Glomerular endothelial cell (primary cell): ENCODE measurements around the gene FSIP1. TPM values are rescaled to one million over a fixed set of nuclear protein-coding genes. Genes with fewer than 3 reads are reported as not detected.

Experiments used
- DNase-seq: peaks from one replicate; pipeline ENCODE4 v3.0.0-alpha.2; 2011; ENCODE audit warnings: low read depth, low spot score; ENCODE audit errors: extremely low read depth
- total RNA-seq: library from RNA; depleted of rRNA; stranded (reverse); fragments of >200 nt; gene quantifications from 2 replicates; pipeline ENCODE4 v1.2.3, GENCODE V29; 2015

FSIP1 gene
- total RNA-seq, 1 donor from 2014 or later = 0.06 TPM

DNA sequence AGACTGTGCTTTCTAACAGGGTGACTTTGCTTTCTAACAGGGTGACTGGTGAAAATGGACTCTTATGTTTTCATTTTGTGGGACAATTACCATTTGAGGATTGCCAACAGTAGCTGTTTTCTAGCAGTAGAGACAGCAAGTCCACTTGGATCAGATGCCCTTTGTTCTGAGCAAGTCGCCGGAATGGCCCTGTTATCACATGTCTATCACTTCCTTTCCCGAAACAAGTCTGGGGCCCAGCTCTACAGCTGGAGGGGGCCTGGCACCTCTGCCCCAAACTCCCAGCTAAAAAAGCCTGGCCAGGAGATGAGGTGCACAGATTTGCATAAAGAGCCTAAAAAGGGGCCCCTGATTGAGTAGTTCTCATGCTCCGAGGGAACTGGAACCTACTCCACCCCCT lies 157.2 kb downstream of the FSIP1 start:
- DNase-seq = no peak

DNA sequence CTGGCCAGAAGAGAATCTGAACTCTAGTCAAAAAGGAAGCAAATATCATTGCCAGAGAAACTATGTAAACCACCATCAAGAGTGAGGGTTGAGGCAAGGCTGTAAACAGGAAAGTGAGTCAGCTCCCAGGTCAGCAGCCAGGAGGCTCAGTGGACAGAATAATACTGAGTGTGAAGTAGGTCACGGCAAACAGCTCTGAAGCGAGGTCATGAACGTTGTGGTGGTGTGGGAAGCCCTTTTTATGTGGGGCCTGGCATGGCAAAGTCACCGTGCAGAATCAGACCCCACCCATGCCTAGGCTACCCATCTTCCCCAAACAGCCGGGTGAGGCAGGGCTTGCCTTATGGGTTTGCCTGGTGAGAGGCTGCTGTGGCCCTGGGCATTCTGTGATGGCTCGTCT lies 157.8 kb downstream of the FSIP1 start:
- DNase-seq = peak; percentile 93

DNA sequence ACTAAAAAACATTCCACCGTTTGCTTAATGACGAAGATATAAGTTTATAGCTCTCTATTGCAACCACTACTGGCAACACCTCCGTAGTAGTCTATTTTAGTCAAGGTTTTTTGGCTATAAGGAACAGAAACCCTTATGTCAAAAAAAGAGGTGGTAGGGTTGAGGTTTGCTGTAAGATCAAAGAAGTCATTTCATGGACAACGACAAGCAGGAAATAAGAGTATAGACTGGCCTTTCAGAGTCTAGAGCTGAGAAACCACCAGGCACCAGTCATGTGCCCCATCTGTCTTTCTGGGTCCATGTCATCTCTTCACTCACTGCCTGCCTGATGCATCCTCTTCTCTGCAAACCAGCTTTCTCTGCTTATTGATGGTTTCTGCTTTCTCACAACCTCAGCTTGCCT lies 159.1 kb downstream of the FSIP1 start:
- no peak for DNase-seq

DNA sequence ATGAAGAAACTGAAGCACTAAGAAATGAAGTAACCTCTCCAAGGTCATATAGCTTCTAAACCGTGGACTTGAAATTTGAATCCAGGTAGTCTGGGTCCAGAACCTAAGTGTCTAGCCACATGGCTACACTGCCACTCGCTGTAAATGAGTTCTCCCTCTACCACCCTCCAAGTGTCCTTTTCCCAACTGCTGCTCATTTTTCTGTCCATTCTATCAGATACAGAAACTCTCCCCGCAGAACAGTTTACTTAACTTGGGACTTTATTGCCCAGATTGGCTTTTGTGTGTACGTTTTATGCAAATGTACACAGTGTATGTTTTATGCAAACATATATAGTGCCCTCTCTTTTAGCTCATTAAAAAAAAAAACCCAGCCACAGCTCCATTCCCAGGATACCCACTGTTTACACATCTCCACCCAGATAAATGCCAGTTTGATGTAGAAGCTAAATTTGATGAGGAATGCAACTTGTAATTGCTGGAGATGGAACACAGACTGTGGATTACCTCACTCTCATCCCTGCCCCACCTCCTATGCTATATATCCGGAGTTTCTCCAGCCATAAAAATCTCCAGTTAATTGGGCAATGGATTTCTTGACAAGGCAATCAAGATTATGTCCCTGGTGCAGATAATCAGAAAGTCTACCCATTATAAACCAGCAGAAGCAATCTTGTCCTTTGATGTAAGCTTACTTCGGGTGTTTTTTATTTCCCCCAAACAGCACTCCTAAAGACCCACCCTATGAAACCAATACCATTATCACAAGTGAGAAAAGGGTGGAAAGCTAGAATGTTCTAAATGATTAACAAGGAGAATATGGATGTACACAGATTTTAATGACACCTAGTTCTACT lies 159.8 kb downstream of the FSIP1 start:
- no peak for DNase-seq

DNA sequence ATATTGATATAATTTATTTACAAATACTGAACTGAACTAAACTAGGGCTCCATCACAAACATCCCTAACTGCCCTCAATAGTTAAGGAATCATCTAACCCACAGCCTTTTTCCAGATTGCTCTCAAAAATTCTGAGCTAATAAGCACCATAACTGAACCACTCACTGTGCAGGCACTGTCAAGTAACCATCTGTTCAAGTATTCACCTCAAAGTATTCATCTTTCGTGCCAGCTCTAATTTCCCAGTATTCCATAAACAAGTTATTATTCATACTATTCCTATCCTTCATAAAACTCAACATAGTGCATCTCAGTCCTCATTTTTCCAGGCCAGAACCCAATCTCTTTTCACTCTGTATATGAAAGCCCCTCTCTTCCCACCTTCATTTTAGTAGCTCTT lies 160.7 kb downstream of the FSIP1 start:
- DNase-seq = no peak

DNA sequence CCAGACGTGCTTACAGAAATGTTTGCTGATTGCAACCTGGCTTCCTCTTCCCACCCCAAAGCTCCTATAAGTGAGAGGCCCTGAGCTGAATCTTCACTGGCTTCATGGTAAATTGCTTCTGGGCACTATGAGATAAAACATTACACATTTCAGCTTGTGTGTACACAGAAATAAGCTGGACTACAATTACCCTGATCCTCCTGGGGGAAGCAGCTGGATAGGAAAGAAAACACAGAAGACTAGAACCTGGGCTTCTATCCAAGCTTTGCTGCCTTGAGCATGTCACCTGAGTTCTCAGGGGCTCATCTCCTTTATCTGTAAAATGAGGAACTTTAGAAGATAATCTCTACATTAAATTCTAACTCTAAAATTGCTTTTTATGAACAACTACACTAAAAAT lies 161.4 kb downstream of the FSIP1 start:
- no peak for DNase-seq

DNA sequence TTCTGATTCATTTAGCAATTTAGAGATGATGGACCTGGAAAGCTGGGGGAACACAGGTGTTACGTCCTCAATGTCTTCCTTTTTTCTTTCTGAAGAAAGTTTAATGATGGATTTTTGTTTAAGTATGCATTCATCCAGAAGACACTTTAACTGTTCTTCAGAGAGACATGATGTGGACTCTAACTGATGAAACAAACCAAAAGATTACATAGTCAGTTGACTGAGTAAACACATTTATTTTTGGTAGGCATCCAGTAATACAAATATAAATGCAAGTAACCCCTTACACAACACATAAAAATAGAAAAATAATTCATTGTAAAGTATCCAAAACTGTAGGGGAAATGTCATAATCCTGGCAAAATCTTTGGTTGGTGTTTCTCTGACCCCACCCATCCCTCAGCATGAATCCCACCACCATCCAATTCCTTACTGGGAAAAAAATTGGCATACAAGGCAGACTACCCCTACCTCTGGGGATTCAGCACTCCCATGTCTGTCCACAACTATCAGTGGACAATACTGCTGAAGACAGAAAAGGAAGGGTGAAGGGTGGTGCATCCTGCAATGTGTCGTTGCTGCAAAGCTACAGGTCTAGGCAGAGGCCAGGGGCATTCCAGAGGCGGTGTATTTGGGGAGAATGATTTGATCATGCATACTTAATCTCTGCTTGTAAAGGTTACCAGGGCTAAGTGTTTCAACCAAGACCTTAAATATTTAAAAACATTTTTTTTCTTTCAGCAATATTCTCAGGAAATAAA lies 164.4 kb downstream of the FSIP1 start:
- DNase-seq = no peak

DNA sequence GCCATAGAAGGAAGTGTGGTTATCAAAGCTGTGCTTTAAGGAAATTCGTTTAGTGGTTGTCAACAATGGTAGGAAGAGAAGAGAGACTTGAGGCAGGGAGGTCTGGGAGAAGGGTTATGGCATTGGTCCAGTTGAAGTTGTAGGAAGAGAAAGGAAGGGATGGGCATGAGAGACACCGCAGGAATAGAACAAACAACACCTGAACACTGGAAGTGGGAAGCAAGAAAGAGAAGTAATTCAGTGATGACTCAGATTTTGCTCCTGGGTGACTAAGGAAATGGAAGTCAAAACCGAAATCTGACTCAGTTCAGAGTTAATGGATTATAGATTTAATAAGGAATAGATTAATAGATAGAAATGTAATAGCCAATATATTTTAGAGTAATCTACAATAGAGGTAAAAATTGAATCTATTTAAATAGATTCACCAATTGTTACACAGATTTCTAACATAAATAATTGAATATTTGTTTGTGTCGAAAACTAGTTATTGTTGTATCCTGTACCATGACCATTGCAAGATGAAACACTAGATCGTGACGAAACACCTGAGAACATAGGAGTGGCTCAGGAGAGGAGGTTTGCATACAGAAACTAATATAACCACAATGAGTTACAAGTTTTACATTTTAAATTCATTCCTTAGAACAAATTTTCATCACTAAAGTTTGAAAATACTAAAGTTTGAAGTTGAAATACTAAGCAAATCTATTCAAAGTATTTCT lies 165.7 kb downstream of the FSIP1 start:
- no peak for DNase-seq

DNA sequence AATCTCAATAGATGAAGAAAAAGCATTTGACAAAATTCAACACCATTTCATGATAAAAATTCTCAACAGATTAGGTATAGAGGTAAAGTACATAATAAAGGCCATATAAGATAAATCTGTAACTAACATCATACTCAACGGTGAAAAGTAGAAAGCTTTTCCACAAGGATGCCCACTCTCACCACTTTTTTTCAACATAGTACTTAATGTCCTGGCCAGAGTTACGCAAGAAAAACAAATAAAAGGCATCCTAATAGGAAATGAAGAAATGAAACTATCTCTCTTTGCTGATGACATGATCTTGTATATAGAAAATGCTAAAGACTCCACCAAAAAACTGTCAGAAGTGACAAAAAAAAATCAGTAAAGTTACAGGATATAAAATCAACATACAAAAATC lies 168.8 kb downstream of the FSIP1 start:
- DNase-seq = no peak

DNA sequence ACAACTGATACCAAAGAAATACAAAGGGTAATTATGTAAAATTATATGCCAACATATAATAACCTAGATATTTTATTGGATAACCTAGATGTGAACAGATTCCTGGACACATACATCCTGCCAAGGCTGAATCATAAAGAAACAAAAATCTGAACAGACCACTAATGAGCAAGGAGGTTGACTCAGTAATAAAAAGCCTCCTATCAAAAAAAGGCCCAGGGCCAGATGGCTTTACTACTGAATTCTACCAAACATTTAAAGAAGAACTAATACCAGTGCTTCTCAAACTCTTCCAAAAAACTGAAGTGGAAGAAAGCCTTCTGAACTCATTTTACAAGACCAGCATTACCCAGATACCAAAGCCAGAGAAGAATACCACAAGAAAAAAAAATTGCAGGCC lies 169.4 kb downstream of the FSIP1 start:
- DNase-seq = no peak

DNA sequence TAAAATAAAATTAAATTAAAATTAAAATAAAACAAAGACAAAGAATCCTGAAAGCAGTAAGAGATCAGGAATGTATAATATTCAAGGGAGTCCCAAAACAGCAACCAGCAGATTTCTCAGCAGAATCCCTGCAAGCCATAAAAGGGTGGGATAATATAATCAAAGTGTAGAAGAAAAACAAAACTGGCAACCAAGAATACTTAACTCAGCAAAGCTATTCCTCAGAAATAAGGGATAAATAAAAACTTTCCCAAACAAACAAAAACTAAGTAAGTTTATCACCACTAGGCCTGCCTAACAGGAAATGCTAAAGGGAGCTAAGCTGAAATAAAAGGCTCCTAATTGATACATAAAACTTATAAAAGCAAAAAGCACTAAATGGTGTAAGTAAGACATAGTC lies 172.0 kb downstream of the FSIP1 start:
- DNase-seq = no peak

DNA sequence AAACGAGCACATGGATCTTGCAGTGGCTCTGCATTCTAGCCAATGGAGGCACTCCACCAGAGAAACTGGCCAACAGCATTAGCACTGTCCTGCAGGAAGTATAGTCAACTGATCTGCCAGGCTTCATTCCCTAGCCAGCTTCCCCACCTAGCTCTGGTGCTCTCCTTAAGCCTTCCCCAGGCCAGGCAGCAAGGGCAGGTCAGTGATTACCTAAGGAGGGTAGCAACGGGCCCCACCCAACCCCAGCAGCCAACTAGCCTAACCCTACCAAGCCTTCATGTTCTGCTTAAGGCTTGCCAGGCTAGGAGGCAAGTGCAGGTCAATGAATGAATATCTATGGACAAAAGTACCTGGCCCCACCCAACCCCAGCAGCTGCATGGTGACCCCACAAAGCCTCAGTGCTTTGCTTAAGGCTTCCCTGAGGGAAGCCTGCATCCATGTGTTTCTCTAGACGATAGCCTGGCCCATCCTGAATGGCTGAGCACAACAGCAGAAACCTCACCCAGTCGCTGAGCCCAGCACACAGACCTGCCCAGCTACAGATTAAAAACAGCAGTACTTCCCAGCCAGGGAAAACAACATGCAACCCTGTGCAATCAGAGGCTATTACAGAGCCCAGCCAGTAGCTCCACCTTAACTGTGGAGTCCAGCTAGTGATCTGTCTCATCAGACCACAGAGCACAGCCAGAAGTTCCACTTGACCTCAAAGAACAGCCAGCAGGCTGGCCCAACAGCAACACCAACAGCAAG lies 173.3 kb downstream of the FSIP1 start:
- DNase-seq = no peak

DNA sequence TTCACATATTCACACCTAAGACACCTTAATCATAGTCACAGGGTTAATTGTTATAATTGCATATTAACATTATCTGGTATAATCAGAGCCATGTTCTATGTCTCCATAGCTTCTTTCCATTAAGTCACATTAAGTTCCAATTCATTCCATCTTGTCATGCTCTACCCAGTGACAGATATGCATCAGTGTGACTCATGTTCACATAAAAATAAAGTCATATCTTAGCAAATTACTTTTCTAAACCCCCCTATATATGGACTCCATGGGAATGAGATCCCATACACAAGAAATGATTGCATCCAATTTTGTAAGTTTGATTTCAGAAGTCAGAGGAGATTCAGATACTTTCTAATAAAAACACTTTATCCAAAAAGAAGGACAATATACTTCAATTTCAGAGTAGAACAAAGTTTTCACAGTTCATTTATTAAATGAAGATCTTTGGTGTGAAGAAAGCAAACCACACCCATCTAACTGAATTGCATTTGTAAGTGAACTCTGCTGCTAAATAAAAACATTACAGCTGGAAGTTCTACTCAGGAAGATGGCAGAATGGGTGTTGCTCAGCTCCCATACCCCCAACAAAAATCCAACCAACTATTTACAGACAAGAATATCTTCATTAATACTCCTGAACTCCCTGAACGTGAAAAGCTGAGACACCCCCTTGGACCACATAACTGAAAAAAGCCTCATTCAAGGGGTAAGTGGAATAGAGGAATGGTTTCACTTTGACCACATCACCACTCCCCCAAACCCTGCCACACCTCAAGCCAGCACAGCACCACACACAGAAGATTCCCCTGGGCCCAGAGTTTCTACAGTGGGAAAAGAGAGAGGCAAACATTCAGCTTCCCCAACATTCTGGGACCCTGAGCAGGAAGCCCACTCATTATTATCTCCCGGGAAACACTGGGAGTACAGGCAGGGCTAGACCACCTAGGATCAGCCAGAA lies 174.2 kb downstream of the FSIP1 start:
- no peak for DNase-seq

DNA sequence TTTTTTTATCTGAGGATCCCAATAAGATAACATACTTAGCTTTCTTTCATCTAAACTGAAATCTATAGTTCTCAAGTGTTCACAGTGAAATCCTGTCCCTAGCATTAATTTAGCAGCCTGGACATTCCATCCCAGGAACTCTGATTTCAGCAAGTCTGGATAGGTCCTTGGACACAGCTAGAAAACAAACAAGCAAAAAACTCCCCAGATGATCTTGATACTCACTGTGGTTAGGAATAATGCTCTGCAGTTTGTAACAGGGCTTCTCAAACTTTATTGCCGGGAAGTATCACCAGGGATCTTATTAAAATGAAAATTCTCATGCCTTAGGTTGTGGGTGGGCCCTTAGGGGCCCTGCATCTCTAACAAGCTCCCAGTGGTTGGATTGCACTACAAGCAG lies 177.5 kb downstream of the FSIP1 start:
- DNase-seq = no peak

DNA sequence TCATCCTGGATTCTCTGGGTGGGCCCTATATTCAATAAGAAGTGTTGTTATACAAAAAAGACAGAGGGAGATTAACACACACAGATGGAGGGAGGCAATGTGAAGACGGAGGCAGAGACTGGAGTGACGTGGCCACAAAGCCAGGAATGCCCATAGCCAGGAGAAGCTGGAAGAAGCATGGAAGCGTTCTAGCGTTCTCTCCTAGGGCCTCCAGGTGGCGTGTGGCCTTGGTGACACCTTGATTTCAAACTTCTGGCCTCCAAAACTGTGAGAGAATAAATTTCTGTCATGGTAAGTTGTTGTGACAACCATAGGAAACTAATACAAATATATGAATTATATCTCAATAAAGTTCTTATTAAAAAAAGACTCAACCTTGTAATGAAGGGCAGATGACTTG lies 180.5 kb downstream of the FSIP1 start:
- no peak for DNase-seq

DNA sequence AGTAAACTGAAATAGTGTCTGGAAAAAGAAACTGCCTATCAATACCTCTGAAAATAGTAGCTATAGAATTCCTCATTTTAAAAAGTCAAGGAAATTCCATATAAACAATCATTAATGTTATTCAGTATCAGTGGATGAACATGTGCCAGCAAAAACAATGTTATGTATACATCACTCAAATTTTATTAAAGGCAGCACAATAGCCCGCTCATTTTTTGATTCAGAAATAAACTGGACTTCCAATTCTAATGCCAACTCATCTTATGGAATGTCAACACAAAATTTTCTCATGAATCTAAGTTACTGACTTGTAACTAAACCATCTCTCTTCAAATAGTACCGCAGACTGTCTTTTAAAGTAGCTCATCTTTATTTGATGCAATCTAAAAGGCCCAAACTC lies 182.8 kb downstream of the FSIP1 start:
- DNase-seq = peak; percentile 52

DNA sequence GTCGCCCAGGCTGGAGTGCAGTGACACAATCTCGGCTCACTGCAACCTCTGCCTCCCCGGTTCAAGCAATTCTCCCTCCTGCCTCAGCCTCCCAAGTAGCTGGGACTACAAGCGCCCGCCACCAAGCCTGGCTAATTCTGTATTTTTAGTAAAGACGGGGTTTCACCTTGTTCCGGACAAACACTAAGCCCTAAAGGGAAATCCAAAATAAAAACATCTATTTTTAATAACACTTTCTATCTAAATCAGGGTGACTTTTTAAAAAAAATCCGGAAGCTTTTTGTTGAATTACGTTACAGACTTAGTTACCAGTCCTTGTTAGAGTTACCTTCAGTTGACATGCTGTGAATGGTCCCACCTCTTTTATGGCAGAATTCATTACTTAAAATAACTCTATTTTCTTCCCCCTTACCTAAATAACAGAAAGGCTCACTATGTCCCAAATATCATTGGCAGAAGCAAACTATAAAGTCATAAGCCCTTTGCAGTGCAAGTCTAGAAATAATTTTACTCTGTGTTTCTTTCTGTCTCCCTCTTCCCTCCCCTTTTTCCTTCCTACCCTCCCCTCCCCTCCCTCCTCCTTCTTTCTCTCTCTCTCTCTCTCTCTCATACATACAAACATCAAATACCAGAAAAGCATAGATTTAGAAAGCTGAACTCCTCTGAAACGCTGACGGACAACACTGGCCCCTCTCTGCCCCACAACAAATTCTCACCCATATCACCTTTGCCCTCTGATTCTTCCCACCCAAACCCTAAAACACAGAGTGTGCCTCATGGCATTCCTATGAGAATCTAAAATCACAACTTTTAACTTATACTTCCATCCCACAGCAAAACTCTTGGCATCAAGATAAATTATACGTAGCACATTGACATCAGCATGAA lies 183.4 kb downstream of the FSIP1 start:
- DNase-seq = peak; percentile 72

DNA sequence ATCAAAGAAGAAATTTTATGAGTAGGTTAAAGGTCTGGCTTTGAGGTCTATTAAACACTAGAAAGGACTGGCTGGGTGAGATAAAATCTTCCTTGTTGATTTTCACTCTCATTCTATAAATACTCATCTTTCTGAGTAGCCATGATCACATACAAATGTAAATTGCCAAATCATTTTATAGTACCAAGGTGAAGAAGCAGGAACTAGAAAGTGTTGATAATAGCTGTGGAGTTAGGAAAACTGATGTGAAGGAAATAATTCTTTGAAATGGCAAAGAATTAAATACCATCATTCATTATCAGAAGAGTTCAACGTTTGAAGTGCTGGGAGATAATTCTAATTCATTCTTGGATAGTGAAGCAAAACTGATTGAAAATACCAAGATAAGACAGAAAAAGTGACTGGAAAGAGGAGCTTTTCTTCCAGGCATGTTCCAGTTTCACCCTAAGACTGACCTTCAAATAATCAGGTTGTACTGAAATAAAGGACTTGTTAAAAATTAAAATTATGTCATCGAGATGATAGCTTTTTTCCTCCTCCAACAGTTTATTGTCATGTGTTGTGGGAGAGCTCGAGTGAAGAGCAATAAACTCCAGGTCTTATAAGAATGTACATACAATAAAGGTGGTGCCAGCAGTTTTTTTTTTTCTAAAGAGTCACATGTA lies 184.3 kb downstream of the FSIP1 start:
- peak; percentile 94 for DNase-seq
